ENCODE measurements around the gene LENG8.
A peak's percentile ranks its signal among the peaks of the same experiment; 100 is the strongest.

- TF ChIP-seq CTCF (IDR thresholded peaks at IDR 0.05), result peak in 3 of 6 experiments; percentile 26 to 51 (median 35)
- TF ChIP-seq POLR2A (IDR thresholded peaks at IDR 0.05), result no peak
Observed at GRCh38 chr19:54439174-54439851, 9.7 kb upstream of the LENG8 start.

Measured in Peyer's patch (tissue), 4 donors.